Measurements from ENCODE around the gene RC3H2. TPM values are rescaled to one million over a fixed set of nuclear protein-coding genes. Genes with fewer than 3 reads are reported as not detected.
"Not testable (repeated sequence)": the region's sequence is repeated elsewhere in the genome, so short reads cannot be mapped to it uniquely, and the experiment has no call there.

RC3H2 gene
- total and polyA plus RNA-seq, 4 donors, result 5.9 to 26.4 (median 16.9) TPM

DNA sequence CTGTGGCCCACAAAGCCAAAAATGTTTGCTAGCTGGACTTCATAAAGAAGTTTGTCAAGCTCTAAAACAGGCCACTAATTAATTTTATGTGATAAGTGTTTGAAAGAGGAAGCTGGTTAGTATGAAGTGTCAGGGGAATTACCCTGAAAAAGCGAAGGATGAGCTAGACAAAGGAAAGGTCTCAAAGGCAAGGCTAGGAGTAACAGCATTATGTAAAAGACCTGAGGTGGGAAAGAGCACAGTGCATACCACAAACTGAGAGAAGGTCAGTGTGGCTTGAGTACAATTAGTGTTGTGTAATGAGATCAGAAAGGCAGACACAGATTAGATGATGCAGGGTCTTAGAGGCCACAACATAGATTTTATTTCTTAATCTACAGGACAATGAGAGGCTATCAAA, 29.6 kb downstream of the RC3H2 start:
- TF ChIP-seq SP1 (IDR thresholded peaks at IDR 0.05) (no peak), TAF1 (conservative IDR thresholded peaks at IDR 0.05) (no peak), HNF4A (conservative IDR thresholded peaks at IDR 0.05) (no peak), EGR1 (IDR thresholded peaks at IDR 0.05; ENCODE audit: low read depth in 2 of 2) (no peak), JUND (IDR thresholded peaks at IDR 0.05) (no peak), RXRA (IDR thresholded peaks at IDR 0.05) (no peak)
- TF ChIP-seq, protein P1, sequence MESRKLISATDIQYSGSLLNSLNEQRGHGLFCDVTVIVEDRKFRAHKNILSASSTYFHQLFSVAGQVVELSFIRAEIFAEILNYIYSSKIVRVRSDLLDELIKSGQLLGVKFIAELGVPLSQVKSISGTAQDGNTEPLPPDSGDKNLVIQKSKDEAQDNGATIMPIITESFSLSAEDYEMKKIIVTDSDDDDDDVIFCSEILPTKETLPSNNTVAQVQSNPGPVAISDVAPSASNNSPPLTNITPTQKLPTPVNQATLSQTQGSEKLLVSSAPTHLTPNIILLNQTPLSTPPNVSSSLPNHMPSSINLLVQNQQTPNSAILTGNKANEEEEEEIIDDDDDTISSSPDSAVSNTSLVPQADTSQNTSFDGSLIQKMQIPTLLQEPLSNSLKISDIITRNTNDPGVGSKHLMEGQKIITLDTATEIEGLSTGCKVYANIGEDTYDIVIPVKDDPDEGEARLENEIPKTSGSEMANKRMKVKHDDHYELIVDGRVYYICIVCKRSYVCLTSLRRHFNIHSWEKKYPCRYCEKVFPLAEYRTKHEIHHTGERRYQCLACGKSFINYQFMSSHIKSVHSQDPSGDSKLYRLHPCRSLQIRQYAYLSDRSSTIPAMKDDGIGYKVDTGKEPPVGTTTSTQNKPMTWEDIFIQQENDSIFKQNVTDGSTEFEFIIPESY (IDR thresholded peaks at IDR 0.05), result no peak
- TF ChIP-seq, protein P2, sequence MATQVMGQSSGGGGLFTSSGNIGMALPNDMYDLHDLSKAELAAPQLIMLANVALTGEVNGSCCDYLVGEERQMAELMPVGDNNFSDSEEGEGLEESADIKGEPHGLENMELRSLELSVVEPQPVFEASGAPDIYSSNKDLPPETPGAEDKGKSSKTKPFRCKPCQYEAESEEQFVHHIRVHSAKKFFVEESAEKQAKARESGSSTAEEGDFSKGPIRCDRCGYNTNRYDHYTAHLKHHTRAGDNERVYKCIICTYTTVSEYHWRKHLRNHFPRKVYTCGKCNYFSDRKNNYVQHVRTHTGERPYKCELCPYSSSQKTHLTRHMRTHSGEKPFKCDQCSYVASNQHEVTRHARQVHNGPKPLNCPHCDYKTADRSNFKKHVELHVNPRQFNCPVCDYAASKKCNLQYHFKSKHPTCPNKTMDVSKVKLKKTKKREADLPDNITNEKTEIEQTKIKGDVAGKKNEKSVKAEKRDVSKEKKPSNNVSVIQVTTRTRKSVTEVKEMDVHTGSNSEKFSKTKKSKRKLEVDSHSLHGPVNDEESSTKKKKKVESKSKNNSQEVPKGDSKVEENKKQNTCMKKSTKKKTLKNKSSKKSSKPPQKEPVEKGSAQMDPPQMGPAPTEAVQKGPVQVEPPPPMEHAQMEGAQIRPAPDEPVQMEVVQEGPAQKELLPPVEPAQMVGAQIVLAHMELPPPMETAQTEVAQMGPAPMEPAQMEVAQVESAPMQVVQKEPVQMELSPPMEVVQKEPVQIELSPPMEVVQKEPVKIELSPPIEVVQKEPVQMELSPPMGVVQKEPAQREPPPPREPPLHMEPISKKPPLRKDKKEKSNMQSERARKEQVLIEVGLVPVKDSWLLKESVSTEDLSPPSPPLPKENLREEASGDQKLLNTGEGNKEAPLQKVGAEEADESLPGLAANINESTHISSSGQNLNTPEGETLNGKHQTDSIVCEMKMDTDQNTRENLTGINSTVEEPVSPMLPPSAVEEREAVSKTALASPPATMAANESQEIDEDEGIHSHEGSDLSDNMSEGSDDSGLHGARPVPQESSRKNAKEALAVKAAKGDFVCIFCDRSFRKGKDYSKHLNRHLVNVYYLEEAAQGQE (IDR thresholded peaks at IDR 0.05), result no peak
- WGBS, result 97% methylated on average over 1 of the region's 1 CpG
- Histone ChIP-seq H3K4me3 (ENCODE audit: low read depth in 1 of 3, low read length in 3 of 3) (no peak overlapping the region), H3K9ac (ENCODE audit: low read depth in 1 of 2, low read length in 2 of 2) (no peak overlapping the region), H3K27ac (ENCODE audit: low read depth in 1 of 2, low read length in 2 of 2) (no peak overlapping the region), H3K36me3 (ENCODE audit: control insufficient read depth in 4 of 4, insufficient read depth in 3 of 4, low read depth in 1 of 4, low read length in 3 of 4) (peaks cover 11 to 62% (median 53%) of the 10 kb centered on the region in 4 donors), H3K27me3 (ENCODE audit: control insufficient read depth in 4 of 4, insufficient read depth in 4 of 4, low read length in 3 of 4) (no peaks in the 10 kb centered on the region), H3K4me1 (ENCODE audit: control insufficient read depth in 4 of 4, insufficient read depth in 4 of 4, low read length in 3 of 4) (no peaks in the 10 kb centered on the region), H3K9me3 (ENCODE audit: control insufficient read depth in 4 of 4, low read length in 3 of 4) (no peaks in the 10 kb centered on the region)
- DNase-seq (ENCODE audit: low spot score), result no peak

DNA sequence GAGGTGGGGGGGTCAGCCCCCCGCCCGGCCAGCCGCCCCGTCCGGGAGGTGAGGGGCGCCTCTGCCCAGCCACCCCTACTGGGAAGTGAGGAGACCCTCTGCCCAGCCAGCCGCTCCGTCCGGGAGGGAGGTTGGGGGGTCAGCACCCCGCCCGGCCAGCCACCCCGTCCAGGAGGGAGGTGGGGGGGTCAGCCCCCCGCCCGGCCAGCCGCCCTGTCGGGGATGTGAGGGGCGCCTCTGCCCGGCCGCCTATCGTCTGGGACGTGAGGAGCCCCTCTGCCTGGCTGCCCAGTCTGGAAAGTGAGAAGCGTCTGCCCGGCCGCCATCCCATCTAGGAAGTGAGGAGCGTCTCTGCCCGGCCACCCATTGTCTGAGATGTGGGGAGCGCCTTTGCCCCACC, 37.9 kb downstream of the RC3H2 start:
- H3K9me3 ChIP-seq (ENCODE audit: control insufficient read depth in 4 of 4, low read length in 3 of 4); H3K27ac ChIP-seq (ENCODE audit: low read depth in 1 of 2, low read length in 2 of 2); DNase-seq (ENCODE audit: low spot score); H3K9ac ChIP-seq (ENCODE audit: low read depth in 1 of 2, low read length in 2 of 2); H3K4me3 ChIP-seq (ENCODE audit: low read depth in 1 of 3, low read length in 3 of 3); H3K27me3 ChIP-seq (ENCODE audit: control insufficient read depth in 4 of 4, insufficient read depth in 4 of 4, low read length in 3 of 4); H3K4me1 ChIP-seq (ENCODE audit: control insufficient read depth in 4 of 4, insufficient read depth in 4 of 4, low read length in 3 of 4): not testable (repeated sequence)
- 93% methylated on average over 11 of the region's 27 CpGs for WGBS
- peaks cover 4 to 14% (median 12%) of the 10 kb centered on the region in 4 donors for H3K36me3 ChIP-seq (ENCODE audit: control insufficient read depth in 4 of 4, insufficient read depth in 3 of 4, low read depth in 1 of 4, low read length in 3 of 4)

DNA sequence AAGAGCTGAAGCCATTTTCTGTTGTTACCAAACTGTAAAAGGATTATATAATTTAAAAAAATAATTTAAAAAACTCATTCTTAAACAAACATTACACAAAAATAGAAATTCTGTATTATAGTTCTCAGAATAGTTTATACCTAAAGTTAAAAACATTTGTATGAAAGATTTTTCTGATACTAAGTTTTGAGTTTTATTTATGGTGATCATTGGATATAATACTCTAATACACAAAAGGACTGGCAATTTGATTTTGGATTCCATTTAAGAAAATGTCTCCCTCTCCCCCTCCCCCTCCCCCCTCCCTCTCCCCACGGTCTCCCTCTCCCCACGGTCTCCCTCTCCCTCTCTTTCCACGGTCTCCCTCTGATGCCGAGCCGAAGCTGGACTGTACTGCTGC, 39.1 kb downstream of the RC3H2 start:
- Histone ChIP-seq H3K4me3 (ENCODE audit: low read depth in 1 of 3, low read length in 3 of 3) (no peak overlapping the region), H3K4me1 (ENCODE audit: control insufficient read depth in 4 of 4, insufficient read depth in 4 of 4, low read length in 3 of 4) (no peaks in the 10 kb centered on the region), H3K27ac (ENCODE audit: low read depth in 1 of 2, low read length in 2 of 2) (no peak overlapping the region), H3K9ac (ENCODE audit: low read depth in 1 of 2, low read length in 2 of 2) (no peak overlapping the region), H3K9me3 (ENCODE audit: control insufficient read depth in 4 of 4, low read length in 3 of 4) (no peaks in the 10 kb centered on the region), H3K36me3 (ENCODE audit: control insufficient read depth in 4 of 4, insufficient read depth in 3 of 4, low read depth in 1 of 4, low read length in 3 of 4) (peaks cover 5 to 14% (median 9%) of the 10 kb centered on the region in 4 donors), H3K27me3 (ENCODE audit: control insufficient read depth in 4 of 4, insufficient read depth in 4 of 4, low read length in 3 of 4) (no peaks in the 10 kb centered on the region)
- DNase-seq (ENCODE audit: low spot score), result no peak
- TF ChIP-seq RAD21 (IDR thresholded peaks at IDR 0.05) (no peak), EGR1 (IDR thresholded peaks at IDR 0.05; ENCODE audit: low read depth in 2 of 2) (no peak)
- TF ChIP-seq, protein P3, sequence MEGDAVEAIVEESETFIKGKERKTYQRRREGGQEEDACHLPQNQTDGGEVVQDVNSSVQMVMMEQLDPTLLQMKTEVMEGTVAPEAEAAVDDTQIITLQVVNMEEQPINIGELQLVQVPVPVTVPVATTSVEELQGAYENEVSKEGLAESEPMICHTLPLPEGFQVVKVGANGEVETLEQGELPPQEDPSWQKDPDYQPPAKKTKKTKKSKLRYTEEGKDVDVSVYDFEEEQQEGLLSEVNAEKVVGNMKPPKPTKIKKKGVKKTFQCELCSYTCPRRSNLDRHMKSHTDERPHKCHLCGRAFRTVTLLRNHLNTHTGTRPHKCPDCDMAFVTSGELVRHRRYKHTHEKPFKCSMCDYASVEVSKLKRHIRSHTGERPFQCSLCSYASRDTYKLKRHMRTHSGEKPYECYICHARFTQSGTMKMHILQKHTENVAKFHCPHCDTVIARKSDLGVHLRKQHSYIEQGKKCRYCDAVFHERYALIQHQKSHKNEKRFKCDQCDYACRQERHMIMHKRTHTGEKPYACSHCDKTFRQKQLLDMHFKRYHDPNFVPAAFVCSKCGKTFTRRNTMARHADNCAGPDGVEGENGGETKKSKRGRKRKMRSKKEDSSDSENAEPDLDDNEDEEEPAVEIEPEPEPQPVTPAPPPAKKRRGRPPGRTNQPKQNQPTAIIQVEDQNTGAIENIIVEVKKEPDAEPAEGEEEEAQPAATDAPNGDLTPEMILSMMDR (IDR thresholded peaks at IDR 0.05; ENCODE audit: low read depth, low read length, missing input control), result no peak
- WGBS, result no CpG with 5 or more reads among the region's 5 CpGs

Data from liver (tissue), 9 donors.